Mesodermal cell (in vitro differentiated cells): ENCODE data around the gene NLRP3.

Experiments used
- H3K27ac ChIP-seq: 2 replicates; pipeline ENCODE4 v1.7.0; 2013; ENCODE audit warnings: mild to moderate bottlenecking, low read depth, low read length, moderate library complexity; ENCODE audit not compliant: severe bottlenecking
- H3K36me3 ChIP-seq: 2 replicates; pipeline ENCODE4 v1.7.1; 2013; ENCODE audit warnings: mild to moderate bottlenecking, low read length, moderate library complexity; ENCODE audit not compliant: control insufficient read depth, insufficient read depth
- H3K4me1 ChIP-seq: one replicate; pipeline ENCODE4 v1.7.1; 2013; ENCODE audit warnings: mild to moderate bottlenecking, low read length; ENCODE audit not compliant: insufficient read depth, control insufficient read depth, poor library complexity, severe bottlenecking
- H3K4me3 ChIP-seq: 2 replicates; pipeline ENCODE4 v1.7.0; 2013; ENCODE audit warnings: low read length, control low read depth, mild to moderate bottlenecking; ENCODE audit not compliant: insufficient read depth, poor library complexity, severe bottlenecking; ENCODE audit errors: extremely low read depth
- H3K9me3 ChIP-seq: 2 replicates; pipeline ENCODE4 v1.7.1; 2013; ENCODE audit warnings: mild to moderate bottlenecking, low read length, moderate library complexity; ENCODE audit not compliant: control insufficient read depth
- WGBS, 2 experiments: methylation state at CpG; one replicate each; pipeline ENCODE4 v1.1.5; 2013; ENCODE audit warnings: missing lambda C conversion rate in 2 of 2; ENCODE audit not compliant: insufficient coverage in 2 of 2; 5-methylcytosine and 5-hydroxymethylcytosine counted together

The NLRP3 gene

DNA sequence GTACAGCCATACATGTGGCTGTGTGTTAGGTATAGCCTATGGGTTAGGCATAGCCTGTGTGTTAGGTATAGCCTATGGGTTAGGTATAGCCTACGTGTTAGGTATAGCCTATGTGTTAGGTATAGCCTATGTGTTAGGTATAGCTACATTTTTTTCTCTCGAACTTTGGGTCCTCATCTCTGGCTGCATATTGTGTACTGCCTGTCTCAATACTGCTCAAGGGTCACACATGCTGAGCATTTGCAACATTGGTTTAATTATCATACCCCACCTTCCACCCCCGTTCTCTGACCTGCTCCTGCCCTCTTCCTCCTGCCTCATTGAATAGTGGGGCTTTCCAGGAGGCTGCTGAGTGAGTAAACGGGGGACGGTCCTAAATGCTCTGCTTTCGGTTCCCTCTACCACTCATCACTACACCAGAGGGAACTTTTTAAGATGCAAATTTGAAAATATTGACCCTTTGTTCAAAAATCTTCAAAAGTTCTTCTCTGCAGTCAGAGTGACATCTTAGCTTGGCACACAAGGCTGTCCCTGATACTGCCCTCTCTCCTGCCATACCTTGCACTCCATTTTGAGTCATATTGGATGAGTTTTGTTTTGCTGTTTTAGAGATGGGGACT lies 24.1 kb downstream of the NLRP3 start:
- WGBS, 2 experiments: 40 to 62% methylated on average over 2 to 5 of the region's 6 CpGs
- Histone ChIP-seq H3K9me3 (no peaks in the 10 kb centered on the region), H3K4me1 (no peaks in the 10 kb centered on the region)

DNA sequence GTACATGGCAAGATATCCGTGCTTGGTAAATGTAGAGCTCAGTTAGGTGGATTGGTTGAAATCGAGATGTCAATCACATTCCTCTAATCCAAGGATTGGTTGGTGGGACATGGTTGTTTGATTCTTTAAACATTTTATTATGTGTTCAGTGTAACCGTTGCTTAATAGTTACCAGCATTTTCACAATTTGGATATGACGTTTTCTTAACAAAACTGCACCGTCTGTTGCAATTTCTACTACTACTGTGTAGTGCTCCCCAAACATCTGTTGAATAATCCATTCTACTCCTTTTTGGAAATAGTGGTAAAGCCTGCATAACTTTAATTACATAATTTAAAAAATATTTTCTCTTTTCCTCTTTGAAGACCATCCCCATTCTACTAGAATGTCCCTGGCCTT lies 25.6 kb downstream of the NLRP3 start:
- H3K36me3 ChIP-seq: no peaks in the 10 kb centered on the region
- no CpG with 5 or more reads among the region's 5 CpGs for whole genome bisulfite sequencing, 2 experiments

More for the DNA sequence above, 24.1 kb downstream of the NLRP3 start:
- no peaks in the 10 kb centered on the region for H3K36me3 ChIP-seq
- no peak overlapping the region for H3K4me3 ChIP-seq
- no peak overlapping the region for H3K27ac ChIP-seq

DNA sequence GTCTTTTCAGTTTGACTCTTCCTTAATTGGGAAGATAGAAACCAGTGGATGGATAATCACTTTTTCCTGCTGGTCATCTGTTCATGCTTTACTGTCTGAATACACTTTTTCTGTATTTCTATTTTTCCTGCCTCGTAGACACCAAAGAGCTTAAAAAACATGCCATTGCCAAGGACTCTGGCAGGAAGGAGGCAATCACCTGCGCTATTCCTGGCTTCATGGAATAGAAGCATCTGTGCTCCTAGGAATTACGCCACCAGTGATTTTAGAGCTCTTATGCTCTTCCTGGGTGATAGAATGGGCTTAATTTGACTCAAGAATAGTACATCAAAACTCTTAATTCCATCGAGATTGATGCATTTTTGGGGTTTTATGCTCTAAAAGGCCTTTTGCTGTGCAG lies 26.2 kb downstream of the NLRP3 start:
- no peak overlapping the region for H3K4me3 ChIP-seq
- no peaks in the 10 kb centered on the region for H3K9me3 ChIP-seq
- no peaks in the 10 kb centered on the region for H3K4me1 ChIP-seq
- no peaks in the 10 kb centered on the region for H3K36me3 ChIP-seq
- WGBS, 2 experiments: 0 to 60% methylated on average over 1 to 3 of the region's 4 CpGs
- H3K27ac ChIP-seq: no peak overlapping the region

More for the DNA sequence above, 25.6 kb downstream of the NLRP3 start:
- Histone ChIP-seq H3K4me1 (no peaks in the 10 kb centered on the region), H3K9me3 (no peaks in the 10 kb centered on the region), H3K27ac (no peak overlapping the region), H3K4me3 (no peak overlapping the region)

GRCh38 chr1:247443641-247444040 lies 27.7 kb downstream of the NLRP3 start:
- H3K36me3 ChIP-seq: no peaks in the 10 kb centered on the region
- no peak overlapping the region for H3K27ac ChIP-seq
- H3K9me3 ChIP-seq: no peaks in the 10 kb centered on the region
- WGBS, 2 experiments: 83 to 91% methylated on average over 4 to 5 of the region's 5 CpGs
- H3K4me1 ChIP-seq: no peaks in the 10 kb centered on the region
- H3K4me3 ChIP-seq: no peak overlapping the region

- H3K27ac ChIP-seq: no peak overlapping the region
- H3K4me3 ChIP-seq: no peak overlapping the region
- 69 to 89% methylated on average over 3 to 6 of the region's 6 CpGs for WGBS, 2 experiments
- no peaks in the 10 kb centered on the region for H3K9me3 ChIP-seq
- H3K4me1 ChIP-seq: no peaks in the 10 kb centered on the region
- H3K36me3 ChIP-seq: no peaks in the 10 kb centered on the region
These were observed 28.6 kb downstream of the NLRP3 start for GRCh38 chr1:247444571-247444970.

GRCh38 chr1:247445526-247446356 lies 29.8 kb downstream of the NLRP3 start:
- Histone ChIP-seq H3K36me3 (no peaks in the 10 kb centered on the region), H3K9me3 (no peaks in the 10 kb centered on the region), H3K4me1 (no peaks in the 10 kb centered on the region), H3K4me3 (no peak overlapping the region), H3K27ac (no peak overlapping the region)
- 85 to 86% methylated on average over 17 of the region's 17 CpGs for WGBS, 2 experiments

DNA sequence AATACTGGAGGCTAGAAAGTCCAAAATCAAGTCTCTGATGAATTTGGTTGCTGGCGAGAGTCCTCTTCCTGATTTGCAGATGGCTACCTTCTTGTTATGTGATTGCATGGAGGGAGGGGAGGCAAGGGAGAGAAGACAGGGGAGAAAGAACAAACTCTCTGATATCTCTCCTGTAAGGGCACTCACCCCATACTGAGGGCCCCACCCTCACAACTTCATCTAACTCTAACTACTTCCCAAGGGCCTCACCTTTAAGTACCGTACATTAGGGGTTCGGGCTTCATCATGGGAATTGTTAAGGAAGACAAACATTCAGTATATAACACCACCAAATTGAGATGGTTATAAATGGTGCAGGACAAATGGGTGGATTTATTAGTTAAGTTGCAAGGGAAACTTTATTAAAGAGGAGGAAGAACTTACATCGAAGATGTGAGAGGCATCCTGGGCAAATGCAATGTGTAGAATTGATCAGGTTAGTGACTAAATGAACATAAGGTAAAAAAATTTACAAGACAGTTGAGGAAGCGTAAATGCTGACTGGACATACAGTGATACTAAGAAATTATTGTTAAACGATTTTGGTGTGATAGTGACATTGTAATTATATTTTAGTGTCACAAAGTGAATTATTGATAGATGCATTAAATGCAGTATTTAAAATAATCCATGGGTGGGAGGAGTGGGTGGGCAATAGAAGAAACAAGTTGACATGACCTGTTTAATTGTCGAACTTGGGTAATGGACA lies 31.4 kb downstream of the NLRP3 start:
- no peaks in the 10 kb centered on the region for H3K9me3 ChIP-seq
- WGBS, 2 experiments: 79 to 91% methylated on average over 3 to 4 of the region's 7 CpGs
- H3K36me3 ChIP-seq: no peaks in the 10 kb centered on the region
- H3K4me1 ChIP-seq: no peaks in the 10 kb centered on the region
- H3K27ac ChIP-seq: no peak overlapping the region
- H3K4me3 ChIP-seq: peak overlapping the region; percentile 32

DNA sequence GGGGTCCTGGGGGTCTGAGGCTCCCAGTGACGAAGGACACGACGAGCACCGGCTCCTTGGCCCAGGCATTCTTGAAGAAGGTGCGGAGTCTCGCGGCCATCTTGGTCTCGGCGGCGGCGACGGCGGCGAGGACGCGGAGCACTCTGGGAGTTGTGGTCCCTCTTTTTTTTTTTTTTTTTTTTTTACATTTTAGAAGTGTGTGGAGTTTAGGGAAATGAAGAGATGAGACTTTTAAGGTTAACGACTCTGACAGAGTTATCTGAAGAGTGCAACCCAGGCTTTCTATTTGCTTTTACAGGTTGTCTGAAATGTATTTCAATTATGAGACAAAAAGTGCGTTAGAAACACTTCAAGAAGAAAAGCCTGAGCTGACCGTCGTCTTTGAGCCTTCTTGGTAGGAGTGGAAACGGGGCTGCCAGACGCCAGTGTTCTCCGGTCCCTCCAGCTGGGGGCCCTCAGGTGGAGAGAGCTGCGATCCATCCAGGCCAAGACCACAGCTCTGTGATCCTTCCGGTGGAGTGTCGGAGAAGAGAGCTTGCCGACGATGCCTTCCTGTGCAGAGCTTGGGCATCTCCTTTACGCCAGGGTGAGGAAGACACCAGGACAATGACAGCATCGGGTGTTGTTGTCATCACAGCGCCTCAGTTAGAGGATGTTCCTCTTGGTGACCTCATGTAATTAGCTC lies 32.3 kb downstream of the NLRP3 start:
- 44 to 45% methylated on average over 13 to 19 of the region's 31 CpGs for WGBS, 2 experiments
- Histone ChIP-seq H3K4me3 (peak overlapping the region; percentile 32), H3K4me1 (no peaks in the 10 kb centered on the region), H3K36me3 (no peaks in the 10 kb centered on the region), H3K27ac (no peak overlapping the region), H3K9me3 (no peaks in the 10 kb centered on the region)

- 95 to 96% methylated on average over 22 of the region's 23 CpGs for WGBS, 2 experiments
- Histone ChIP-seq H3K4me1 (no peaks in the 10 kb centered on the region), H3K9me3 (no peaks in the 10 kb centered on the region)
These were observed 35.5 kb downstream of the NLRP3 start for GRCh38 chr1:247451388-247452010.

GRCh38 chr1:247452447-247453039 lies 36.6 kb downstream of the NLRP3 start:
- H3K4me3 ChIP-seq: no peak overlapping the region
- H3K27ac ChIP-seq: no peak overlapping the region
- no peaks in the 10 kb centered on the region for H3K4me1 ChIP-seq
- WGBS, 2 experiments: 75 to 76% methylated on average over 7 to 8 of the region's 12 CpGs
- H3K9me3 ChIP-seq: no peaks in the 10 kb centered on the region
- H3K36me3 ChIP-seq: no peaks in the 10 kb centered on the region

More at GRCh38 chr1:247451388-247452010, 35.5 kb downstream of the NLRP3 start:
- H3K4me3 ChIP-seq: no peak overlapping the region
- H3K27ac ChIP-seq: no peak overlapping the region
- no peaks in the 10 kb centered on the region for H3K36me3 ChIP-seq
